ENCODE measurements around the gene BBS4.
"Not testable (repeated sequence)": the region's sequence is repeated elsewhere in the genome, so short reads cannot be mapped to it uniquely, and the experiment has no call there.

The BBS4 gene, protein sequence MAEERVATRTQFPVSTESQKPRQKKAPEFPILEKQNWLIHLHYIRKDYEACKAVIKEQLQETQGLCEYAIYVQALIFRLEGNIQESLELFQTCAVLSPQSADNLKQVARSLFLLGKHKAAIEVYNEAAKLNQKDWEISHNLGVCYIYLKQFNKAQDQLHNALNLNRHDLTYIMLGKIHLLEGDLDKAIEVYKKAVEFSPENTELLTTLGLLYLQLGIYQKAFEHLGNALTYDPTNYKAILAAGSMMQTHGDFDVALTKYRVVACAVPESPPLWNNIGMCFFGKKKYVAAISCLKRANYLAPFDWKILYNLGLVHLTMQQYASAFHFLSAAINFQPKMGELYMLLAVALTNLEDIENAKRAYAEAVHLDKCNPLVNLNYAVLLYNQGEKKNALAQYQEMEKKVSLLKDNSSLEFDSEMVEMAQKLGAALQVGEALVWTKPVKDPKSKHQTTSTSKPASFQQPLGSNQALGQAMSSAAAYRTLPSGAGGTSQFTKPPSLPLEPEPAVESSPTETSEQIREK

DNA sequence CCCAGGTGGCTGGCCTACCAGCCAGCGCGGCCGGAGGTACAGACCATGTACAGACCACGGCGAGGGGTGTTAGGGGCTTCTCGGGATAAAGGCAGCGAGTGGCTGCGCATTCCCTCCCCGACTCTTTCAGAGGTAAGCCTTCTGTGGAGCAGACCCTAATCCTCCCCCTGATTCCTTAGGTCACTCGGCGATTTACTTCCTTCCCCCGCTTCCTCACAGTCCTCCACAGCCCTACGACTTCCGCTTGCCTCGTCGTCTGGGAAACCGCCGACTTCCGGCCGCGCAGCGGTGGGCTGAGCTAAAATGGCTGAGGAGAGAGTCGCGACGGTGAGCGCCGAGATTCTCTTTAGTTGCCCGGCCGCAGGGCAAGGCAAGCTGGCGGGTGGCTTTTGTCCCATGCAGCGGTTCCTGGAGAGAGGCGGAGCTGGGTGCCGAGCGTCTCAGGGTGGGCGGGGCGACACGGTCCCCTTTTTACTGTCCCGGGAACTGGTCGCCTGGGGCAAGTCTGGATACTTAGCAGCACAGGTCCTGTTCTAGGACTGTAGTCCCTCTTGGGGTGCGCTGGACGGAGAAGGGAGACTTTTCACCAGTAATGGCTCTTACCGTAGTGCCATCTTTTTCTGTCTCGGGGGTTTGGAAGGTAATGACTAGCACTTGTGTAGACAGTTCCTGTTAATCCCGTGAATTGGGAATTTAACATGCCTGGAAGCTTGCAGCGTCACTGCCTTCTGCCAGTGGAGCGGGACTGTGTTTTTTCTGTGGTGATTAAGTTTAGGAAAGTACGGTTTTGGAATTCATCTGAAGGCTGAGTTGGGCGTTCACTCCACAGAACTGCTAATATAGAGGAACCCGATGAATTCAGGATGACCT lies at the start of gene BBS4, which contains the start of gene HIGD2B:
Gene BBS4 (plus strand): TSS at position 283 of the 870 bp plus-strand sequence. CDS start 21 bp downstream, at position 304.
Gene HIGD2B (minus strand): TSS at position 258 of the 870 bp plus-strand sequence. CDS start 9,808 bp downstream, outside the sequence.
- DNase-seq = peak; percentile 87

DNA sequence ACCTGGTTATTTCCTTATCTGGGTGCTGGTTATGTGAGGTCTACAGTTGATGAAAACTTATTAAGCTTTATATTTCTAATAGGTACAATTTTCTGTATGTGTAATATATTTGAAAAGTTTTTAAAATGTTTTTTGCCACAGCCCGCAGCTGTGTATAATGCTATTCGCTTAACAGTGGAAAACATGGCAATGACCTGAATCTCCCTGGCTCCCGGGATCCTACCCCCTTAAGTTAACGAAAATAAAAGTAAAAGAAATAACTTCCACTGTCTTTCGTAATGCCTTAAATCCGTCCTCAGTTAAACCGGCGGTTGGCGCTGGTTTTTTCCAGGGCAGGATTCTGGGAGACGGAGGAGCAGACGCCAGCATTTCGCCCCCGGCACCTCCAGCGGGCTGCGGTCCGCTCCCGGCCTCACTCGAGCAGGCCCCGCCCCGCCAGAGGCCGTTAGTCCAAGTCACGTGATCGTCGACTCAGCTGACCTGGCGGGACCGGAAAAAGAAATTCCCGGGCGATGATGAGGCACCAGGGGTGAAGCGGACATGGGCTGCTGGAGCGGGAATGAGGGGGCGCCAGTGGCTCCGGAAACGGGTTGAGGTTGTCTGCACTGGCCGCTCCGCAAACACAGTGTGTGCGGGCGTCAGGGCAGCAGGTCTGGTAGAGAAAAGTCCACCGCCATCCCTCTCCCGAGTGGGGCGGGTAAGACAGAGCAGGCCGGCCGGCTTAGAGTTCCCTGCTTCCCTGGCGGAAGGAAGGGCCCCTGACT lies 49.3 kb upstream of the BBS4 start:
- DNase-seq = peak; percentile 61 to 65

DNA sequence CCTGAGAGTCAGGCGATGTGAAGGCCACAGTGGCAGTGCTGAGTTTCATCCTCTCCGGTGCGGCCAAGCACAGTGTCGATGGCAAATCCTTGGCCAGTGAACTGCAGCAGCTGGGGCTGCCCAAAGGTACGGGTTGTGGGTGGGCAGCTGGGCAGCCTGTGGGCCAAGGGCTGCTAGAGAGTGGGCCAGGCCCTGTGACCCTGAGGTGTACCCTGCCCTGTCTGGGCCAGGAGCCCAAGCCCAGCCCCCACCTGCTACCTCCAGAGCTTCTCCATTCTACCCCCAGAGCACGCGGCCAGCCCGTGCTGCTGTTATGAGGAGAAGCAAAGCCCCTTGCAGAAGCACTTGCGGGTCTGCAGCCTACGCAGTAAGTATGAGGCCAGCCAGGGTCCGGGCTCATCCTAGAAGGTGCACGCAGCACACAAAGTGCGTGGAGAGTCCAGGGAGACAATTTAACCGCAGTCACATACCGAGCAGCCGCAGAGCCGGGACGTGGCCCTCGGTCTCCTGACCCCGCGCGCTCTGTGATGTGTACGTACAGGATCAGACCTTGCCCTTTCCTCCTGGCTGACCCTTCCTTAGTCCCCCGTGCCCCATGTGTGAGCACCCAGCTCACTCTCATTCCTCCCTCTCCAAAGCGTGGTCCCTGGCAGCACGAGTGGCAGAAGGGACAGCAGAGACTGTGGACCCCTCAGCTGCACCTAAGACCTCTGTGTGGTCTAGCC lies 46.1 kb upstream of the BBS4 start:
- not testable (repeated sequence) for DNase-seq

DNA sequence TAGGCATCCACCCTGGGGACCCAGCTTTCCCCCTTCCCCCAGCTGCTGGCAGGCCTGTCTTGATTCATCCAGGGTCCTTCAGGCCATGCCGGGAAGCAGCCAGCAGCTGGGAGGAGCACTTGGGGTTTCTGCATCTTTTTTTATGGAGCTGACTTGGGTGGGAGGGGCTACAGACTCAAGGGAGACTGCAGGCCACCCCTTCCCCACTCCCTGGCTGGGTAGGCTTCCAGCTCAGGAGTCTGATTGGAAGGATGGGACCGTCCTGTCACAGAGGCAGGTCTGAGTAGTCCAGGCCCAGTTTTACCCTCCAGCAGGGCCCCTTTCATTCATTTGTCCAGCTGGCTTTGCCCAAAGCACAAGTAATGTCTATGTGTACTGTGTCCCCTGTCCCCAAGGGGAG lies 43.7 kb upstream of the BBS4 start:
- not testable (repeated sequence) for DNase-seq

DNA sequence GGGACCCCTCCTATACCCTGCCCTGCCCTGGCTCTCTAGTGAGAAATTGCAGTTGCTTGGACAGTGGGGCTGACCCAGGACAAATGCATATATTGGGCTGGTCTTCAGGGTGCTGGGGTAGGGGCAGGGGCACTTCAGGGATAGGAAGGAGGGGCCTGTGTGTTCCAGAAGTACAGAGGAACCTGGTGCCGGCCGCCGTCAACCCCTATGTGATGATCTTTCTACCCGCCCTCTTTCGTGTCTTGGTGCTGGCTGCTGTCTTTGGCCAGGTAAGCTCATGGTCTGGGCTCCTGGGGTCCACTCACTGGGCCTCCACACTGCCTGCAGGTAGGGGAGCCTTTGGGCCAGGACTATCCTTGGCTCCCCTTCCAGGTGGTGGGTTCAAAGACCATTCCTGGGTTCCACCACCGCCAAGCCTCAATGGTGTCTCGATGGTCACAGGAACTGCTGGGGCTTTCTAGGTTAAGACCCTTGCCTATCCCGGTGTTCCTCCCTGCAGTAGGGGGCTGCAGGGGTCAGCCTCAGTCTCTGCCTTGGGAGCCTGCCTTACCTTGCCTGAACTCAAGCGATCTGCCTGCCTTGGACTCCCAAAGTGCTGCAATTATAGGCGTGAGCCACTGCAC lies 37.3 kb upstream of the BBS4 start:
- not testable (repeated sequence) for DNase-seq

DNA sequence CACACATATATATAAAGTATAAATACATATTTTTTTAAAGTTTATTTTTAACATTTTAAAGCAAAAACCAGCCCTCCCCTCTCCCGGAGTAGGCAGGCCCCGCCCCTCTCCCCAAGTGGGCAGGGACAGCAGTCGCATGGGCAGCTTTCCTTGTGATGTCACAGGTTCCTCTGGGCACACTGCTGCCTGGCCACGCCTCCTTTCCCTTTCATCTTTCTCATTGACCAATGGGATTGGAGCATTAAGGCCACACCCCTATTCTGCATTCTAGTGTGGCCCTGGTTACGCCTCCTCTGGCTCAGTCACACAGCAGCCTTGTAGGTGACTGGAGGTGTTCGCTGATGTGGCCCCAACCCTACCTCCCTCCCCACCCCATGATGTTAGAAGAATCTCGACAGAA lies 31.6 kb upstream of the BBS4 start, which contains the start of gene GOLGA6B:
Gene GOLGA6B (plus strand): TSS at position 301 of the 400 bp plus-strand sequence. CDS start 41 bp downstream, at position 342.
- not testable (repeated sequence) for DNase-seq

DNA sequence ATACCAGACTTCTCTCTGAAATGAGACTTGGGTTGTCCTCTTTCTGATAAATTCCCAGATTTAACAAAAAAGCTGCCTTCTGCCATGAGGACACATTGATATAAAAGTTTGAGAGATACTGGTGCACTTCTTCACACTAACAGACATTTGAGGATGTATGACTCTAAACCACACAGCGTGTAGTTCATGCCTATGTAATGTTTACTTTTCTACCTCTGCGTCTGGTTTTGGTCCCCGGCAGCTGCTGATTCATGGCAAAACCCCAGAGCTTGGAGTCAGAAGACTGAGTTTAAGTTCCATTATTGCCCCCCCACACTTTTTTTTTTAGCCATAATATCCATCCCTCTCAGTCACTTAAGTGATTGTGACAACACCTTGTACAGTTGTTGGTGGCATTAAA lies 30.0 kb upstream of the BBS4 start:
- not testable (repeated sequence) for DNase-seq

DNA sequence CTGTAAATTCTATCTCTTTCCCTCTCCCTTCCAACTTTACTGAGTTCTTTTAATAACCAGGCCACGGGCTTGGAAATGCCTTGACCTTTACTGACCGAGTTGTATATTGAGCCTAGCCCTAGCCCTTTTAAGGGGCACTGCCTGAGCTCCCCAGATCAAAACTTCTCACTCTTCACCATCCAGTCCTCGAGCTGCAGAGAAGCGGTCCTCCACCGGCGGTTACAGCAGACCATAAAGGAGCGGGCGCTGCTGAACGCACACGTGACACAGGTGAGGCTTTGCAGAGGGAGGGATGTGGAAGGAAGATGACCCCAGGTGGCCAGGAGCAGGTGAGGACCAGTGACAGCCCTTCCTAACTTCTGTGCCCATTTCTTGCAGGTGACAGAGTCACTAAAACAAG lies 24.9 kb upstream of the BBS4 start:
- DNase-seq = not testable (repeated sequence)

DNA sequence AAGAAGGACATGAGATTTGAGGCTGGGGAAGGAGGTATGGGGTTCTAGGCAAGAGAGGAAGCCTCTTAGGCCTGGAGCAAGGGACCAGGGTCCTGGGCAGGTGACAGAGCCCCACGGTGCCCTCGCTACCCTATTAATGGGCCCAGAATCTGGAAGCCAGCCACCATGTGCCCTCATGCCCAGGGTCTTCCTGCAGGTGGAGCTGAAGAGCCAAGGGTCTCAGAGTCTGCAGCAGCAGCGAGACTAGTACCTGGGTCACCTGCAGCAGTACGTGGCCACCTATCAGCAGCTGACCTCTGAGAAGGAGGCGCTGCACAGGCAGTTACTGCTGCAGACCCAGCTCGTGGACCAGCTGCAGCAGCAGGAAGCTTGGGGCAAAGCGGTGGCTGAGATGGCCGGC lies 22.1 kb upstream of the BBS4 start:
- DNase-seq = not testable (repeated sequence)

DNA sequence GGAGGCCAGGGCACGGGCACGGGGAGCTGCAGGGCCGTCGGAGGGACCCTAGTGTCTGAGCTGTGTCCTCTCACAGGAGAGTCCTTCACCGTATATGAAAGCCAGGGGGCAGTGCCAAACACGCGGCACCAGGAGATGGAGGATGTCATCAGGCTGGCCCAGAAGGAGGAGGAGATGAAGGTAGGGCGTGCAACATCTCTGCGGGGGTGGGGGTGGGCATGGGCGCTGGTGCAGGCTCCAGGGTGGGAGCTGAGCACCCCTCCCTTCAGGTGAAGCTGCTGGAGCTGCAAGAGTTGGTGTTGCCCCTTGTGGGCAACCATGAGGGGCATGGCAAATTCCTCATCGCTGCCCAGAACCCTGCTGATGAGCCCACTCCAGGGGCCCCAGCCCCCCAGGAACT lies 20.3 kb upstream of the BBS4 start:
- DNase-seq = not testable (repeated sequence)

DNA sequence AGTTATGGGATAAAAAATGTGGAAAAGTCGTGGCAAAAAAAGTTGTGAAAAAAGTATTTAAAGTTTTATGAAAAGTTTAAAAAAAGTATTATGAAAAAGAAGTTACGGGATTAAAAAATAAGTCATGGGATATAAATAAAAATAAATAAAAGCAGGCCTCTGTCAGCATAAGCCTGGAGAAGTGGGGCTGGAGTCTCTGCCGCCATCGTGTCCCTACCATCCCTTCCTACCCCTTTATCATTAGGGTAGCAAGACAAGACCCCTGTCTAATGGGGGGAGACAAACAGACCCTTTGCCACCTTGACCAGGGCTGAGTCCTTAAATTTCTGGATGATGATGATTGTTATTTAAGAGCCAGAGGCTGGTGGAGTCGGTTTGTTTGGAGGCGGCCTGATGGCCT lies 16.2 kb upstream of the BBS4 start:
- not testable (repeated sequence) for DNase-seq

DNA sequence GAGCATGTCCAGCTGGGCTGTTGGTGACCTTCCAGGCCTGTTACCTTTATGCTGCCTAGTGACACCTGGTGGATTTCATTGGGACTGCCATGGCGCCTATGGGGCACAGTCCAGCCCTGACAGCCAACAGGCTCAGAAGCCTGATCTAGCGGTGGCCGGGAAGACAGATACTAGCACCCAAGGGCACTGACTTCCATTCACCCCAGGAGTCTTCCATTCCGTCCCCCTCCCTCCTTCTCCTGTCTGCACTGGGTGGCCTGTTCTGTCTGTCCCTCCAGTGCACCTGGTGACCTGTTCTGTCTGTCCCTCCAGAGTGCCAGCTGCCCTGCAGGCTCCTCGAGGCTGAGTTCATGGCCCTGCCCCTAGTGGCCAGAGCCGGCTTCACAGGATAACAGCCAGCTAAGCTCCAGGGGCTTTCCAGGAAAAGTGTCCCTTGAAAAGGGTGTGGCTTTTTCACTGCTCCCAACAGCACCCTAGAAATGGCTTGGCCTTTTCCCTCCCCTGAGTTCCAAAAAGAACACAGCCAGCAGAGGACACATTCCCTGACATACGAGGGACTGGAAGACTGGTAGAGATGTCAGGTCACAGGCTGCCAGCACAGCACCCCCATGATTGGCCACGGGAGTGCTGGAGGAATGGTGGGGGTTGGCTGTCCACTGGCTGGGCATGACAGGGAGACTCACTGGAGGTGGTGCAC lies 15.2 kb upstream of the BBS4 start:
- peak; percentile 73 to 77 for DNase-seq

DNA sequence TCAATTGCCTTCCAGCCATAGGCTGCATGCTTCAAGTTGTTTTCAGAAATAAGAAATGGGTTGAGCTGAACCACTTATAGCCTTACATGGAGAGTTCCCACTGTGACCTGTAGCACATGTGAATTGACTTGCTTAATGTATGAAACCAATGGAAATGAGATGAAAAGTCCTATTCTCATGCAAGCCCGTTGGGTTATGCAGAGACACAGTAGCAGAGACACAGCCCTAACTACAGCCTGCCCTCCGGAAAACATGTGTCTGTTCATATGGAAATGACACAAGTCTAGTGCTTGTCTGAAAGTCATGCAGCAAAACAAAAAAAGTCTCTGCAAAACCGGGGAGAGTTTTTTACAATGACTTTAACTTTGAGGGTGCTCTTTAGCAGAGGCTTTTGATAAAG lies 14.5 kb upstream of the BBS4 start:
- DNase-seq = no peak

DNA sequence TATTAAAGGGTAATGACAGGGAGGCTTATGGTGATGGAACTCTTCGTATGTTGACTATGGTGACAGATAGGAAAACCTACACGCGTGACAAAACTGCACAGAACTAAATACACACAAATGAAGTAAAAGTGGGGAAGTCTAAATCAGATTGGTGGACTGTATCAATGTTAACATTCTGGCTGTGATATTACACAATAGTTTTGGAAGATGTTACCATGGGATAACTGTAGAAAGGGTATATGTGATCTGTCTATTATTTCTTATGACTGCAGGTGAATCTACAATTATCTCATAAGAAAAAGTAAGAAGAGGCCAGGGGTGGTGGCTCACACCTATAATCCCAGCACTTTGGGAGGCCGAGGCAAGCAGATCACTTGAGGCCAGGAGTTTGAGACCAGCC lies 9.2 kb upstream of the BBS4 start:
- no peak for DNase-seq

DNA sequence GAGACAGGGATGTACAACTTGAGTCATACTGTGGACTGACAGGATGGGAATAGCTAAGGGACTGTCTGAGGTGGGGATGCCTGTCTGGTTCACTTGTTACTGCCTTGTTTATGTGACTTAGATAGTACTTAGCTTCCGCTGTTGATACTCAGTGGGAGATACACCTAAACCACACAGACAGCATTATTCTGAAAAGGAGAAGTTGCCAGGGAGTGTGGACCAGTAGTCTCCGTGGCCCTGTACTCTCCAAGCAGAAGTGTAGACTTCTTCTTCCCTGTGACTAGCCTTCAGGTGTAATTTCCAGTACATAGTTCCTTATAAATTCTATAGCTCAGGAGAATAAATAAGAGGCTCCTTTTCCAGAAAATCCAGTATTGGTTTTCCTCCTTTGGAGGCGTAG lies 5.1 kb upstream of the BBS4 start:
- no peak for DNase-seq

DNA sequence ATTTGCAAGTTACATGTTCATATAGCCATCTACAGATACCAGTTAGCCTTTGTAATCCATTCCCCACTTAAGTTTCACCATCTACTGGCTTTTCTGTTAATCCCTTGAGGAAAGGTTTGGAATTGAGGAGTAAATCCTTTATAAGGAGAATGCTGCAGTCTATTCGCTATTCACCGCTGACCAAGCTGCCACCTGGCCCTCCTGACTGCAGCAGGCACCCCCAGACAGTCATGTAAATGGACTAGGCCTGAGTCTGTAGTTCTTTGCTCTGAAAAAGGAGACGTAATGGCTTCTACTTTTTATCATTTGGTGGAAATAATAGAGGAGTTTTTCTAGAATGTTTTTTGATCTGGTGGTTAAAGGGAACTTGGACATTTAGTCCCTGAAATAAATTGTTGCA lies 3.2 kb upstream of the BBS4 start:
- DNase-seq = no peak

DNA sequence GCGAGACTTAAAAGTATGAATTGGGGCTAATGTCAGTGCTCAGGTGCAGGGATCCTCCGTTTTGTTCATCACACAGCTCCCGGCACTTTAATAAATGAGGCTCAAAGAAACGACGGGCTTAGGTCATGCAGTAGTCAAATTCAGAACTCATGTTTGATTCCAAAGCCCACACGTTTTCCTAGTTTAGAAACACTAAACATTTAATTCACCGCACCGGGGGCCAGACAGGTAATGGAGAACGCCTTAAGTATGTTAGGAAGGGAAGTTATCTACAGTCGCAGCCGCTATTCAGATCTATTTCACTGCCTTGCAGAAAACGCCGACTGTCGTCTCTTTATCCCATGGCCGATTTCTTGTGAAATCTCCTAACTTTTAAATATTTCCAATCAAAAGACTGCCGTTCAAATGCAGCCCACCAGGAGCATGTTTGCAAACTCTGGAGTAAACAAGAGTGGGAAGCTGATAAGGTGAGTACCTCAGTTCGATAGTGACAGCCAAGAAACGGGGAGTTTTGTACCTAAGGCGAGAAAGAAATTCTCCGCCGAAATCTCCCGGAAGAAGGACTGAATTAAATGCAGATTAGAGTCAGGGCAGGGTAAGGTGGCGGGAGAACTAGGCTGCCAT lies 594 bp upstream of the BBS4 start:
- DNase-seq = no peak

DNA sequence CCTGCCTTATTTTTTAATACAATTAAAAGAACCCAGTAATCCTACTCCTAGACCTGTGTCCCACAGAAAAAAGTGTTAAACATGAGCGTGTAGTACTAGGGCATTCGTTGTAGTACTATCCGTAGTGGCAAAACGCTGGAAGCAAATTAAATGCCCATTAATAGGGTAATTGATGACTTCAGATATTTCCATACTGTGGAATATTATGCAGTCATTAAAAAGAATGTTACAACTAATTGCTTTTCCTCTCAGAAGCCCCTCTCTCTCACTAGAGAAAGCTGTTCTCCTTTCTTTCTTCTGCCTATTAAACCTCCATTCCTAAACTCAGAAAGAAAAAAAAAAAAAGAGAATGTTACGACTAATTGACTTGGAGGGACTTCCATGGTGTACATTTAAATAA lies 2.7 kb downstream of the BBS4 start:
- DNase-seq = no peak

DNA sequence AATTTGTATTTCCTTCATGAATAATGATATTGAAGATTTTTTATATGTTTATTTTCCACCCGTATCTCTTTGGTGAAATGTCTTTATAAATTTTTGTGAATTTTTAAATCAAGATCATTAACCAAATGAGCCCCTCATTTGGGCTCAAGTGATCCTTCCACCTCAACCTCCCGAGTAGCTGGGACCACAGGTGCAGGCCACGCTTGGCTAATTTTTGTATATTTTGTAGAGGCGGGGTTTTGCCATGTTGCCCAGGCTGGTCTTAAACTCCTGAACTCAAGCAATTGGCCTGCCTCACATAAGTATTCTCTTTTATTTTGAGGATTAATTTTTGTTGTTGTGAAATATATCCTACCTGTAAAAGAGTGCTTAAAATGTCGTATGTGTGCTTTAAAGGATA lies 4.9 kb downstream of the BBS4 start:
- no peak for DNase-seq

DNA sequence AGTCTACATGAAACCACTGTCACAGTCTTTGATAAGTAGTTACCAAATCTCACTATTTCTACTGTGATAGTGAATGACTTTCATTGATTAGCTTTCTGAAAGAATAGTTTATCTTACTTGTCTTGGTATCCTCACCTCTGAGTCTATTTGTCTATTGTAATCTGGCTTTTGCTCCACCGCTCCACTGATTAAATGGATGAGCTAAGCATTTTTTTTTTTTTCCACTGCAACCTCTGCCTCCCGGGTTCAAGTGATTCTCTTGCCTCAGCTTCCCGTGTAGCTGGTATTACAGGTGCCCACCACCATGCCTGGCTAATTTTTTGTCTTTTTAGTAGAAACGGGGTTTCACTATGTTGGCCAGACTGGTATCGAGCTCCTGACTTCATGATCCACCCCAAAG lies 12.9 kb downstream of the BBS4 start:
- no peak for DNase-seq
